GM18502 (cell line): ENCODE data around the gene FTSJ3.
"Not testable (repeated sequence)": the region's sequence is repeated elsewhere in the genome, so short reads cannot be mapped to it uniquely, and the experiment has no call there.

ENCODE experiments used
- ATAC-seq: cut with Tn5 transposase; IDR thresholded peaks from one replicate; pipeline ENCODE4 v1.9.1; 2021; ENCODE audit warnings: mild to moderate bottlenecking; ENCODE audit not compliant: unreplicated experiment, poor library complexity

The FTSJ3 gene

GRCh38 chr17:63827002-63827800 lies at the start of gene FTSJ3, which contains the start of gene PSMC5:
Gene FTSJ3, minus strand, starts transcription at chr17:63827663. Its CDS starts 761 bp downstream, at chr17:63826902.
Gene PSMC5, plus strand, starts transcription at chr17:63827431. Its CDS starts 60 bp downstream, at chr17:63827491.
- peak; percentile 87 for ATAC-seq

- not testable (repeated sequence) for ATAC-seq
These were observed 47.2 kb upstream of the FTSJ3 start for GRCh38 chr17:63874693-63875092.

GRCh38 chr17:63874061-63874626 lies 46.7 kb upstream of the FTSJ3 start:
- not testable (repeated sequence) for ATAC-seq

- ATAC-seq = not testable (repeated sequence)
These were observed 46.1 kb upstream of the FTSJ3 start, which contains the start of gene CSH2 for GRCh38 chr17:63873577-63873976. Gene CSH2, minus strand, starts transcription at chr17:63873677. Its CDS starts 63 bp downstream, at chr17:63873614.

GRCh38 chr17:63871646-63872365 lies 44.3 kb upstream of the FTSJ3 start:
- ATAC-seq = not testable (repeated sequence)

- ATAC-seq = not testable (repeated sequence)
These were observed 42.8 kb upstream of the FTSJ3 start for GRCh38 chr17:63870292-63870665.

- not testable (repeated sequence) for ATAC-seq
These were observed 42.2 kb upstream of the FTSJ3 start for GRCh38 chr17:63869491-63870291.

GRCh38 chr17:63866625-63867024 lies 39.2 kb upstream of the FTSJ3 start:
- ATAC-seq = not testable (repeated sequence)

GRCh38 chr17:63859257-63859656 lies 31.8 kb upstream of the FTSJ3 start:
- ATAC-seq = no peak

- not testable (repeated sequence) for ATAC-seq
These were observed 29.0 kb upstream of the FTSJ3 start for GRCh38 chr17:63856425-63856824.

- ATAC-seq = no peak
These were observed 27.7 kb upstream of the FTSJ3 start for GRCh38 chr17:63855185-63855584.

GRCh38 chr17:63854709-63855108 lies 27.2 kb upstream of the FTSJ3 start:
- no peak for ATAC-seq

- ATAC-seq = no peak
These were observed 25.8 kb upstream of the FTSJ3 start for GRCh38 chr17:63853260-63853659.

GRCh38 chr17:63850401-63850800 lies 22.9 kb upstream of the FTSJ3 start:
- ATAC-seq = no peak

GRCh38 chr17:63848834-63849689 lies 21.6 kb upstream of the FTSJ3 start:
- ATAC-seq = peak; percentile 88

- no peak for ATAC-seq
These were observed 20.2 kb upstream of the FTSJ3 start for GRCh38 chr17:63847525-63848249.

- no peak for ATAC-seq
These were observed 18.0 kb upstream of the FTSJ3 start for GRCh38 chr17:63845509-63845908.

GRCh38 chr17:63843910-63844677 lies 16.6 kb upstream of the FTSJ3 start:
- ATAC-seq = no peak
